K562 (cell line): ENCODE data around the gene PLCB3. TPM values are rescaled to one million over a fixed set of nuclear protein-coding genes. Genes with fewer than 3 reads are reported as not detected.
A peak's percentile ranks its signal among the peaks of the same experiment; 100 is the strongest.

Experiments used
- ARID4B ChIP-seq: sonication (generic); formaldehyde crosslinking; IDR thresholded peaks from 2 replicates; pipeline ENCODE4 v1.8.0; 2022; ENCODE audit warnings: mild to moderate bottlenecking, missing genetic modification reagents
- E2F1 ChIP-seq: sonication (generic); formaldehyde crosslinking; IDR thresholded peaks from 2 replicates; pipeline ENCODE4 v1.8.1; 2023; ENCODE audit warnings: mild to moderate bottlenecking, missing genetic modification reagents, moderate library complexity
- ETV5 ChIP-seq: sonication (generic); formaldehyde crosslinking; IDR thresholded peaks from 2 replicates; pipeline ENCODE4 v1.4.0; 2020; ENCODE audit warnings: low read depth, mild to moderate bottlenecking, missing genetic modification reagents
- HMGN3 ChIP-seq: IDR thresholded peaks from 2 replicates; pipeline ENCODE4 v1.6.1; 2011; ENCODE audit warnings: borderline replicate concordance, low read depth, mild to moderate bottlenecking, mixed read lengths, low read length; ENCODE audit not compliant: insufficient read length; ENCODE audit errors: extremely low read depth
- JUND ChIP-seq, 2 experiments: IDR thresholded peaks; 2 replicates in 1 of 2; 3 replicates in 1 of 2; pipeline ENCODE4 v1.6.1; 2011; ENCODE audit warnings: borderline replicate concordance in 2 of 2, low read depth in 2 of 2, low read length in 2 of 2, improper control_type of control experiment in 1 of 2, missing biosample characterization in 1 of 2, missing genetic modification characterization in 1 of 2, missing genetic modification reagents in 1 of 2
- MAFF ChIP-seq: IDR thresholded peaks from 2 replicates; pipeline ENCODE4 v1.6.1; 2012; ENCODE audit warnings: low read length, improper control_type of control experiment
- MED1 ChIP-seq: sonication (generic); formaldehyde crosslinking; IDR thresholded peaks from 2 replicates; pipeline ENCODE4 v1.8.1; 2023; ENCODE audit warnings: missing genetic modification reagents, borderline replicate concordance
- NELFE ChIP-seq: IDR thresholded peaks from 2 replicates; pipeline ENCODE4 v1.6.1; 2011; ENCODE audit warnings: mild to moderate bottlenecking; ENCODE audit not compliant: insufficient read depth, insufficient read length
- NEUROD1 ChIP-seq: fragments of 150-350 bp; IDR thresholded peaks from 2 replicates; pipeline ENCODE4 v1.6.1; 2014; ENCODE audit warnings: borderline replicate concordance, low read length, low read depth; ENCODE audit not compliant: partially characterized antibody
- ZBTB2 ChIP-seq: fragments of 450-650 bp; IDR thresholded peaks from 2 replicates; pipeline ENCODE4 v1.6.1; 2016; ENCODE audit warnings: antibody characterized with exemption
- ZMIZ1 ChIP-seq, 2 experiments: fragments of 150-350 bp in 1 of 2; IDR thresholded peaks; 2 replicates each; pipeline ENCODE4 v1.6.1; 2012 to 2016; ENCODE audit warnings: low read depth in 2 of 2, low read length in 2 of 2, mild to moderate bottlenecking in 1 of 2, moderate library complexity in 1 of 2
- ZNF449 ChIP-seq: fragments of 250-450 bp; sonication (Bioruptor Pico); IDR thresholded peaks from 2 replicates; pipeline ENCODE4 v1.8.0; 2022; ENCODE audit warnings: moderate library complexity, mild to moderate bottlenecking, inconsistent platforms
- ZNF76 ChIP-seq: fragments of 250-450 bp; sonication (Bioruptor Pico); IDR thresholded peaks from 2 replicates; pipeline ENCODE4 v1.4.0; 2020; ENCODE audit warnings: mild to moderate bottlenecking, moderate library complexity, borderline replicate concordance
- polyA plus RNA-seq, 8 experiments: library from polyadenylated mRNA; depleted of rRNA in 4 of 8; stranded (reverse) in 5 of 8; unstranded in 3 of 8; fragments of >200 nt; fragmentation: Nextera tagmentation in 2 of 8; fragmentation: Illumina TruSeq in 1 of 8; extraction: Ambion mirVana in 2 of 8; extraction: Trizol in 1 of 8; gene quantifications; 2 replicates each; pipeline versions ENCODE4 v1.2.1 to v1.2.3, GENCODE V29; 2011 to 2014; ENCODE audit warnings: inconsistent platforms in 1 of 8, missing spikeins in 1 of 8
- total RNA-seq, 7 experiments: library from RNA; depleted of rRNA in 6 of 7; stranded (reverse); fragments of >200 nt in 6 of 7; fragmentation: Illumina TruSeq in 2 of 7; extraction: Trizol in 2 of 7; gene quantifications; 2 replicates each; pipeline versions ENCODE4 v1.2.1 to v1.2.3, GENCODE V29; 2011 to 2021; ENCODE audit warnings: low replicate concordance in 1 of 7

Gene PLCB3
- total and polyA plus RNA-seq, 9 of the 15 experiments (the other 6 are each of a cell fraction or from before 2014, with no cell fraction given): 0.31 to 44.8 (median 14.6) TPM

- TF ChIP-seq ARID4B (CRISPR knock-in tag) (peak; percentile 87; the same call in 1 of the 2 replicates), NELFE (no peak), MED1 (CRISPR knock-in tag) (no peak), E2F1 (CRISPR knock-in tag) (0 out of 2 replicates have a peak, but pooled peaks have one; percentile 20), ETV5 (peak; percentile 93), MAFF (peak; percentile 55), ZBTB2 (0 out of 2 replicates have a peak, but pooled peaks have one; percentile 46), HMGN3 (no peak), NEUROD1 (no peak), ZNF449 (CRISPR knock-in tag) (no peak), JUND (IDR thresholded peaks at IDR 0.05; ENCODE audit: borderline replicate concordance, low read depth, low read length) (peak; percentile 9; the same call in 1 of the 2 replicates), JUND (tag; IDR thresholded peaks at IDR 0.05; ENCODE audit: borderline replicate concordance, low read depth, low read length) (no peak), ZMIZ1 (IDR thresholded peaks at IDR 0.05; ENCODE audit: low read depth in 2 of 2, low read length in 2 of 2) (no peak), ZNF76 (no peak)
Observed at GRCh38 chr11:64317325-64317960, 66.1 kb downstream of the PLCB3 start, which contains the start of gene TRMT112 (continued).
